Measurements from ENCODE around the gene WNT9B.

Gene WNT9B

DNA sequence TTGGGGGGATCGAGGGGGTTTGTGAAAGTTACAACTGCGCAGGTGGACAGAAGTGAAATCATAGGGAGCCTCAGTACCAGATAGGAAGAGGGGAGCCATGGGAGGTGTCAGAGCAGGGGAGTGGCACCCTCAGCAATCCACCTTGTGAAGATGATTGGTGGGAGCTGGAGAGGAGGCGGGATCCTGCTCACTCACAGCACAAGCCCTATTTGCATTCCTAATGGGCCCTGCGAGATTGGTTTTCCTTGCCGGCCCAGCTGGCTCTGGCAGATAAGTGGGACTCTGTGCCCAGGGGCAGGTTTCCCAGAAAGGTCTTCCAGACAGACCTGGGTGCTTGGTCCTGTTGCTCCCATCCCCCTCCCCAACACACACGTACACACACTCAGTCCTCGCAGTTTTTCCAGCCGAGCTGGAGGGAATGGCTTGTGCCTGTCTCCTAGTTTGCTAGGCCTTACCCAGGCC is 42.2 kb upstream of the WNT9B start:
- TF ChIP-seq, protein P1, sequence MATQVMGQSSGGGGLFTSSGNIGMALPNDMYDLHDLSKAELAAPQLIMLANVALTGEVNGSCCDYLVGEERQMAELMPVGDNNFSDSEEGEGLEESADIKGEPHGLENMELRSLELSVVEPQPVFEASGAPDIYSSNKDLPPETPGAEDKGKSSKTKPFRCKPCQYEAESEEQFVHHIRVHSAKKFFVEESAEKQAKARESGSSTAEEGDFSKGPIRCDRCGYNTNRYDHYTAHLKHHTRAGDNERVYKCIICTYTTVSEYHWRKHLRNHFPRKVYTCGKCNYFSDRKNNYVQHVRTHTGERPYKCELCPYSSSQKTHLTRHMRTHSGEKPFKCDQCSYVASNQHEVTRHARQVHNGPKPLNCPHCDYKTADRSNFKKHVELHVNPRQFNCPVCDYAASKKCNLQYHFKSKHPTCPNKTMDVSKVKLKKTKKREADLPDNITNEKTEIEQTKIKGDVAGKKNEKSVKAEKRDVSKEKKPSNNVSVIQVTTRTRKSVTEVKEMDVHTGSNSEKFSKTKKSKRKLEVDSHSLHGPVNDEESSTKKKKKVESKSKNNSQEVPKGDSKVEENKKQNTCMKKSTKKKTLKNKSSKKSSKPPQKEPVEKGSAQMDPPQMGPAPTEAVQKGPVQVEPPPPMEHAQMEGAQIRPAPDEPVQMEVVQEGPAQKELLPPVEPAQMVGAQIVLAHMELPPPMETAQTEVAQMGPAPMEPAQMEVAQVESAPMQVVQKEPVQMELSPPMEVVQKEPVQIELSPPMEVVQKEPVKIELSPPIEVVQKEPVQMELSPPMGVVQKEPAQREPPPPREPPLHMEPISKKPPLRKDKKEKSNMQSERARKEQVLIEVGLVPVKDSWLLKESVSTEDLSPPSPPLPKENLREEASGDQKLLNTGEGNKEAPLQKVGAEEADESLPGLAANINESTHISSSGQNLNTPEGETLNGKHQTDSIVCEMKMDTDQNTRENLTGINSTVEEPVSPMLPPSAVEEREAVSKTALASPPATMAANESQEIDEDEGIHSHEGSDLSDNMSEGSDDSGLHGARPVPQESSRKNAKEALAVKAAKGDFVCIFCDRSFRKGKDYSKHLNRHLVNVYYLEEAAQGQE (IDR thresholded peaks at IDR 0.05; ENCODE audit: insufficient read depth in 1 of 2, low read depth in 2 of 2, low read length in 2 of 2), result no peak
- no peak for TF ChIP-seq POLR2AphosphoS5 (IDR thresholded peaks at IDR 0.05; ENCODE audit: low read depth, low read length)
- no peak for TF ChIP-seq TAF1 (IDR thresholded peaks at IDR 0.05; ENCODE audit: borderline replicate concordance, insufficient read depth, low read length)
- no peak for TF ChIP-seq SIN3A (IDR thresholded peaks at IDR 0.05; ENCODE audit: borderline replicate concordance, insufficient read depth, low read length)
- TF ChIP-seq FOXP2 (optimal IDR thresholded peaks at IDR 0.05; ENCODE audit: borderline replicate concordance, extremely low read depth, extremely low read length, insufficient read depth), result no peak

DNA sequence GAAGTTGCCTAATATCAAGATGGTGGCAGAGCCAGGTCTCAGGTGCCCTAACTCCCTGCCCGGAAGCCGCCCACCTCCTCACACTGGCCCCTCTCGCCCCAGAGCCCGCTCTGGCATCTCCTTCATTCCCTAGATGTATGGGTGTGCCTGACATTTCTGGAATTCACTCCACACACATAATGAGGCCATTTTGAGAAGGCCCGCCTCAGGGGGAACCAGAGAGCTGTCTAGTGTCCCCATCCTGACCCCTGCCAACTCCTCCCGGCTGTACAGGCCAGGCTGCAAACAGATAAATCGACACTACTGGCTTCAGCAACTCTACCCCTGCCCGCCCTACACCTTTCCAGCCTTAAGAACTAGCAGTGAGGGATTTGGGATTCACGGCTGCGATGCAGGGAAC is 40.5 kb upstream of the WNT9B start:
- TF ChIP-seq FOXP2 (optimal IDR thresholded peaks at IDR 0.05; ENCODE audit: borderline replicate concordance, extremely low read depth, extremely low read length, insufficient read depth) (no peak), POLR2AphosphoS5 (IDR thresholded peaks at IDR 0.05; ENCODE audit: low read depth, low read length) (no peak), TAF1 (IDR thresholded peaks at IDR 0.05; ENCODE audit: borderline replicate concordance, insufficient read depth, low read length) (no peak), SIN3A (IDR thresholded peaks at IDR 0.05; ENCODE audit: borderline replicate concordance, insufficient read depth, low read length) (no peak)
- TF ChIP-seq, protein P1 (IDR thresholded peaks at IDR 0.05; ENCODE audit: insufficient read depth in 1 of 2, low read depth in 2 of 2, low read length in 2 of 2), result no peak

DNA sequence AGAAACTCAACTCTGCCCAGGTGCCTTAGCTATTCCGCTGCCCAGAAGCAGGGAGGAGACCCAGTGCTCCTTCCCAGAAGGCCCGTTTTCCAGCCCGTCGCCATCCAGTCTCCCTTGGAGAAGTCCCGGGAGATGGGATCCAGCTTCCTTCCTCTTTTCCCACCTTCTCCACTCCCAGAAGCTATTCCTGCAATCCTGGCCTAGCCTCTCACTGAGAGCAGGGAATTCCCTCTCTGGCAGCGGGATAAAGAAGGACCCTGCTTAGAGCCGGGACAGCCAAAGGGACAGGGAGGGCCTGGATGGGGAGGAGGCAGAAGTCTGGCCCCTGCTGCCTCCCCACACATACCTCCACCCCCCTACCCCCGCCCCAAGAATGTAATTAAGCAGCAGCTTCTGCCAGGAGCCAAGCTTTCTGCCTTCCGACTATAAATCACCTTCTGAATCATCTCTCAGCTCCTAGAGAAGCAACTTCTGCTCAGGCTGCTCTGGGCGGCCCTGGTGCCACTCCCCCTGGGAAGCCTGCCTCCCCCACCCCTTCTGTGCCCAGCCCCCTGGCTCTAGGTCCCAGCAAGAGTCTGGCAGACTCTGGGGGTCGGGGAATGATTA is 39.3 kb upstream of the WNT9B start:
- TF ChIP-seq, protein P1 (IDR thresholded peaks at IDR 0.05; ENCODE audit: insufficient read depth in 1 of 2, low read depth in 2 of 2, low read length in 2 of 2), result no peak
- TF ChIP-seq POLR2AphosphoS5 (IDR thresholded peaks at IDR 0.05; ENCODE audit: low read depth, low read length), result no peak
- TF ChIP-seq SIN3A (IDR thresholded peaks at IDR 0.05; ENCODE audit: borderline replicate concordance, insufficient read depth, low read length), result no peak
- no peak for TF ChIP-seq TAF1 (IDR thresholded peaks at IDR 0.05; ENCODE audit: borderline replicate concordance, insufficient read depth, low read length)
- TF ChIP-seq FOXP2 (optimal IDR thresholded peaks at IDR 0.05; ENCODE audit: borderline replicate concordance, extremely low read depth, extremely low read length, insufficient read depth), result no peak

DNA sequence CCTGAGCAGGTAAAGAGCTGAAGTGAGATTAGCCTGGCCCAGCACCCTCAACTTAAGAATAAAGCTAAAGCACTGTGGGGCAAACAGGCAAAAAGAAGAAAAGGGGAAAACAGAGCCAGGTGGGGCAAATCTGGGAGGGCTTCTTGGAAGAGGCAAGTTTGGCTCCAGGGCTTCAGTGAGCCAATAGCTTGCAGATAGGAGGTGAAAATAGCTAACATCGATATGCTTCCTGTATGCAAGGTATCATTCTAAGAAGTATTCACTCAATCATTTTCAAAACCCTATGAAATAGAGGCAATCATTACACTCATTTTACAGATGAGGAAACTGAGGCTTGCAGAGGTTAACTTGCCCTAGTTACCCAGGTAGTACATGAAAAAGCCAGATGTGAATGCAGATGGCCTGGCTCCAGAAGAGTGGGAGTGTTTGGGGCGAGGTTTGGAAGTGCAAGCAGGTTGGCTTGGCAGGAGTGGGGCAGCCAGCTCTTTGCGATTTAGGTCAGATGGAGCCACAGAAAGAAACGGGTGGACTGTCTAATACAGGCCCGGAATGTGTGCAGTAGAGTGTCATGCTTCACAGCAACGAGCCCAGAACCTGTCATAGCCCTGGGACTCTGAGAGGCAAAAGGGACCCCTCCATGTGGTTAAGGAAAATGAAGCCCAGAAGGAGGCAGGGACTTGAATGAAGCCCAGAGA is 38.6 kb upstream of the WNT9B start:
- no peak for TF ChIP-seq TAF1 (IDR thresholded peaks at IDR 0.05; ENCODE audit: borderline replicate concordance, insufficient read depth, low read length)
- TF ChIP-seq, protein P1 (IDR thresholded peaks at IDR 0.05; ENCODE audit: insufficient read depth in 1 of 2, low read depth in 2 of 2, low read length in 2 of 2), result no peak
- no peak for TF ChIP-seq SIN3A (IDR thresholded peaks at IDR 0.05; ENCODE audit: borderline replicate concordance, insufficient read depth, low read length)
- no peak for TF ChIP-seq POLR2AphosphoS5 (IDR thresholded peaks at IDR 0.05; ENCODE audit: low read depth, low read length)
